HCT116 (cell line): Measurements from ENCODE around the gene OTUB2.

ENCODE experiments used
- CBX3 ChIP-seq: IDR thresholded peaks from 2 replicates; pipeline ENCODE4 v1.6.1; 2012; ENCODE audit warnings: low read depth
- CEBPB ChIP-seq: IDR thresholded peaks from 2 replicates; pipeline ENCODE4 v1.6.1; 2012; ENCODE audit warnings: low read depth
- EGR1 ChIP-seq: IDR thresholded peaks from 2 replicates; pipeline ENCODE4 v1.6.1; 2012; ENCODE audit warnings: low read depth
- EZH2 ChIP-seq: fragments of 200-600 bp; sonication (generic); IDR thresholded peaks from 2 replicates; pipeline ENCODE4 v1.6.1; 2017; ENCODE audit warnings: antibody characterized with exemption, mixed run types
- MAX ChIP-seq: IDR thresholded peaks from 2 replicates; pipeline ENCODE4 v1.6.1; 2012
- POLR2A ChIP-seq: IDR thresholded peaks from 2 replicates; pipeline ENCODE4 v1.7.0; 2011; ENCODE audit warnings: borderline replicate concordance; ENCODE audit not compliant: insufficient read depth, insufficient read length; ENCODE audit errors: extremely low read depth
- POLR2AphosphoS5 ChIP-seq: IDR thresholded peaks from 2 replicates; pipeline ENCODE4 v1.6.1; 2011; ENCODE audit warnings: mild to moderate bottlenecking, low read depth, low read length, moderate library complexity
- RAD21 ChIP-seq: IDR thresholded peaks from 2 replicates; pipeline ENCODE4 v1.6.1; 2012; ENCODE audit warnings: low read depth, mild to moderate bottlenecking
- SIN3A ChIP-seq: IDR thresholded peaks from 2 replicates; pipeline ENCODE4 v1.6.1; 2012; ENCODE audit warnings: low read depth
- TCF7L2 ChIP-seq: IDR thresholded peaks from 2 replicates; pipeline ENCODE4 v1.7.0; 2011; ENCODE audit warnings: borderline replicate concordance, inconsistent platforms; ENCODE audit not compliant: insufficient read depth, insufficient read length; ENCODE audit errors: extremely low read depth
- ZBTB33 ChIP-seq: IDR thresholded peaks from 2 replicates; pipeline ENCODE4 v1.6.1; 2011; ENCODE audit warnings: mild to moderate bottlenecking, low read length, moderate library complexity; ENCODE audit not compliant: insufficient replicate concordance; ENCODE audit errors: extremely low read depth
- TF ChIP-seq, protein P1 (sequence below), 3 experiments: fragments of 200-600 bp in 1 of 3; sonication (generic) in 1 of 3; IDR thresholded peaks in 2 of 3; conservative IDR thresholded peaks in 1 of 3; 2 replicates each; pipeline ENCODE4 v1.5.1; 2012 to 2017; ENCODE audit warnings: low read depth in 2 of 3, low read length in 2 of 3, antibody characterized with exemption in 1 of 3, borderline replicate concordance in 1 of 3, control low read depth in 1 of 3, mild to moderate bottlenecking in 1 of 3, mixed read lengths in 1 of 3, mixed run types in 1 of 3, moderate library complexity in 1 of 3; ENCODE audit not compliant: insufficient read depth in 1 of 3
- TF ChIP-seq, protein P2 (sequence below): IDR thresholded peaks from 2 replicates; pipeline ENCODE4 v1.6.1; 2012; ENCODE audit warnings: low read depth

DNA sequence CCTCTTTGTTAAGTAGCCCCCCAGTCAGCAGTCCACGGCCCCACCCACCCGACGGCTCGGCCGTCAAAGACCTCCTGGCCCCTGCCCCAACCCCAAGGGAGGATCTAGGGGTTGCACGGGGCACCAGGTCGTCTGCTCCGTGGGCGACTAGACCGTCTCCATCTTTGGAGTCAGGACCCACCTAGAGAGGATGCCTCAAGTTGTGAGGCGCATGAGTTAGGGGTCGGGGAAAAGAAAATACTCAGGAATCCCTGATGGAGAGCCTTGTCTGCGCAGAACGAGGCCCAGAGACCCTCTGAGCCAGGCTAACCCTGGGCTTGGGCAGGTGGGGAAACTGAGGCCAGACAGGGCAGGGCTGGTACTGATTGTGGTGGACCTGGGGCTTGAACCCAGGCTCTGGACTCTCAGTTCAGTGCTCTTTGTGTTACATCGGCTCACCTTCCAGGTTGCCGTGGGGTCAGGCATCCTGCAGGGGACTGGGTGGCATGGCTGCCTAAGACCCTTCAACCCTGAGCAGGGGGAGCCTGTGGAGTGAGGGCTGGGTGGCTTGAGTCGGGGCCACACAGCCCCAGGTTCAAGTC, 839 bp downstream of the OTUB2 start:
- TF ChIP-seq EZH2 (no peak), RAD21 (no peak), ZBTB33 (no peak), POLR2A (no peak), EGR1 (no peak), CEBPB (no peak), POLR2AphosphoS5 (no peak), MAX (no peak), CBX3 (no peak), TCF7L2 (no peak), SIN3A (no peak)
- TF ChIP-seq, protein P1, sequence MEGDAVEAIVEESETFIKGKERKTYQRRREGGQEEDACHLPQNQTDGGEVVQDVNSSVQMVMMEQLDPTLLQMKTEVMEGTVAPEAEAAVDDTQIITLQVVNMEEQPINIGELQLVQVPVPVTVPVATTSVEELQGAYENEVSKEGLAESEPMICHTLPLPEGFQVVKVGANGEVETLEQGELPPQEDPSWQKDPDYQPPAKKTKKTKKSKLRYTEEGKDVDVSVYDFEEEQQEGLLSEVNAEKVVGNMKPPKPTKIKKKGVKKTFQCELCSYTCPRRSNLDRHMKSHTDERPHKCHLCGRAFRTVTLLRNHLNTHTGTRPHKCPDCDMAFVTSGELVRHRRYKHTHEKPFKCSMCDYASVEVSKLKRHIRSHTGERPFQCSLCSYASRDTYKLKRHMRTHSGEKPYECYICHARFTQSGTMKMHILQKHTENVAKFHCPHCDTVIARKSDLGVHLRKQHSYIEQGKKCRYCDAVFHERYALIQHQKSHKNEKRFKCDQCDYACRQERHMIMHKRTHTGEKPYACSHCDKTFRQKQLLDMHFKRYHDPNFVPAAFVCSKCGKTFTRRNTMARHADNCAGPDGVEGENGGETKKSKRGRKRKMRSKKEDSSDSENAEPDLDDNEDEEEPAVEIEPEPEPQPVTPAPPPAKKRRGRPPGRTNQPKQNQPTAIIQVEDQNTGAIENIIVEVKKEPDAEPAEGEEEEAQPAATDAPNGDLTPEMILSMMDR (IDR thresholded peaks at IDR 0.05 in 2 of 3, conservative IDR thresholded peaks at IDR 0.05 in 1 of 3; ENCODE audit: borderline replicate concordance in 1 of 3, insufficient read depth in 1 of 3, low read depth in 2 of 3, low read length in 2 of 3) = no peak
- TF ChIP-seq, protein P2, sequence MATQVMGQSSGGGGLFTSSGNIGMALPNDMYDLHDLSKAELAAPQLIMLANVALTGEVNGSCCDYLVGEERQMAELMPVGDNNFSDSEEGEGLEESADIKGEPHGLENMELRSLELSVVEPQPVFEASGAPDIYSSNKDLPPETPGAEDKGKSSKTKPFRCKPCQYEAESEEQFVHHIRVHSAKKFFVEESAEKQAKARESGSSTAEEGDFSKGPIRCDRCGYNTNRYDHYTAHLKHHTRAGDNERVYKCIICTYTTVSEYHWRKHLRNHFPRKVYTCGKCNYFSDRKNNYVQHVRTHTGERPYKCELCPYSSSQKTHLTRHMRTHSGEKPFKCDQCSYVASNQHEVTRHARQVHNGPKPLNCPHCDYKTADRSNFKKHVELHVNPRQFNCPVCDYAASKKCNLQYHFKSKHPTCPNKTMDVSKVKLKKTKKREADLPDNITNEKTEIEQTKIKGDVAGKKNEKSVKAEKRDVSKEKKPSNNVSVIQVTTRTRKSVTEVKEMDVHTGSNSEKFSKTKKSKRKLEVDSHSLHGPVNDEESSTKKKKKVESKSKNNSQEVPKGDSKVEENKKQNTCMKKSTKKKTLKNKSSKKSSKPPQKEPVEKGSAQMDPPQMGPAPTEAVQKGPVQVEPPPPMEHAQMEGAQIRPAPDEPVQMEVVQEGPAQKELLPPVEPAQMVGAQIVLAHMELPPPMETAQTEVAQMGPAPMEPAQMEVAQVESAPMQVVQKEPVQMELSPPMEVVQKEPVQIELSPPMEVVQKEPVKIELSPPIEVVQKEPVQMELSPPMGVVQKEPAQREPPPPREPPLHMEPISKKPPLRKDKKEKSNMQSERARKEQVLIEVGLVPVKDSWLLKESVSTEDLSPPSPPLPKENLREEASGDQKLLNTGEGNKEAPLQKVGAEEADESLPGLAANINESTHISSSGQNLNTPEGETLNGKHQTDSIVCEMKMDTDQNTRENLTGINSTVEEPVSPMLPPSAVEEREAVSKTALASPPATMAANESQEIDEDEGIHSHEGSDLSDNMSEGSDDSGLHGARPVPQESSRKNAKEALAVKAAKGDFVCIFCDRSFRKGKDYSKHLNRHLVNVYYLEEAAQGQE = no peak
